AG04450 (cell line): ENCODE results near the gene PCMTD2. TPM values are rescaled to one million over a fixed set of nuclear protein-coding genes. Genes with fewer than 3 reads are reported as not detected.

ENCODE experiments used
- CTCF ChIA-PET: fragments of 300-600, 350-600 bp; formaldehyde crosslinking; extraction: SDS; loops from one replicate; lab custom pipeline; 2022; ENCODE audit warnings: antibody characterized with exemption, inconsistent platforms; lab: Charles Lee
- POLR2A ChIA-PET: fragments of 350-600 bp; formaldehyde crosslinking; extraction: SDS; loops from one replicate; lab custom pipeline; 2021; ENCODE audit warnings: antibody characterized with exemption, inconsistent platforms; lab: Yijun Ruan, JAX
- DNase-seq: peaks from one replicate; pipeline ENCODE4 v3.0.0-alpha.2; 2011; ENCODE audit warnings: low read depth, low spot score
- H3K27ac ChIP-seq: one replicate; pipeline ENCODE4 v1.5.1; 2012; ENCODE audit warnings: low read depth, low read length, control low read depth
- H3K27me3 ChIP-seq: one replicate; pipeline ENCODE4 v1.6.0; 2012; ENCODE audit warnings: low read length; ENCODE audit not compliant: control insufficient read depth, insufficient read depth
- H3K4me3 ChIP-seq: 2 replicates; pipeline ENCODE4 v1.5.1; 2011; ENCODE audit warnings: mild to moderate bottlenecking, low read depth, low read length, control low read depth
- H3K9me3 ChIP-seq: 2 replicates; pipeline ENCODE4 v1.5.1; 2012; ENCODE audit warnings: low read length; ENCODE audit not compliant: control insufficient read depth, insufficient read depth
- polyA plus RNA-seq: library from polyadenylated mRNA; depleted of rRNA; stranded (reverse); fragments of >200 nt; gene quantifications from 2 replicates; pipeline ENCODE4 v1.2.3, GENCODE V29; 2011
- TF ChIP-seq, protein P1 (sequence below): IDR thresholded peaks from 2 replicates; pipeline ENCODE4 v1.5.1; 2011; ENCODE audit warnings: low read depth, low read length, control low read depth, inconsistent platforms

PCMTD2 gene
- polyA plus RNA-seq, 1 experiment: 42.7 TPM

DNA sequence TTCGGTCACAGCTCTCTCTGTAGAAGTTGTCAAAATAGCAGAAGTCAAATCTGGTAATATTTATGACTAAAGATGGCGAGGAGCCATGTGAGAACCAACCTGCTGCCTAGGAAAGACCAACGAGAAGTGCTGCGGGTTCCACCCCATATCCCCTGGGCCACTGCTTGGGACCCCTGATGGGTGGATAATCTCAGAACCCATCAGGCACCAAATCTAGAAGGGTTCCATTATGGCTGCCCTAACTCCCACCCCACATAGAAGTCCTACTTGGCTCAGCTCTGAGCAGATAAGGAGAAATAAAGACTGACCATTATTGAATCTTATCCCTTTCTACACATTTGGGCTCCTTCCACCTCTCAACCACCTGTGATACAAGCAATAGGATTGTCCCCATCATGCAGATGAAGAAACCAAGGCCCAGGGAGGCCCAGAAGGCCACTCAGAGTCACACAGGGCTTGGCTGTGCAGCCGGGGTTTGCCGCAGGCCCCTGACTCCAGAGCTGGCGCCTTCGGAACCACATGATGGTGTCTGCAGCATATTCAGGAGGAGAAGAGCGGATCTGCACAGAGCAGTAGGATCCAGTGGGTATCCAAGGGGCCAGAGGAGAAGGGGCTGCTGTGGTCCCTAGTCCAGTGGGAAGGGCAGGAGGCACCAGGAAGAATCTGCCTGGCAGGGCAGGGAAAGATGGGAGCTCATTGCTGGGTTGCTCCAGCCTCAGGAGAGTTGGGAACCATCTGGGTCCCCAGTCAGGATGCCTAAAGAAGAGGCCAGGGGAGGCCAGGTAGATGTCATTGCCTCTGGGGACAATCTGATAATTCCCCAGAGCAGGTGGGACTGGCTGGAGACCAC lies 9.6 kb upstream of the PCMTD2 start:
- H3K4me3 ChIP-seq: no peak overlapping the region
- CTCF ChIA-PET: no interaction called here
- no peak overlapping the region for H3K27ac ChIP-seq
- no peak for DNase-seq
- POLR2A ChIA-PET: no interaction called here
- H3K27me3 ChIP-seq: peaks cover 60% of the 10 kb centered on the region
- TF ChIP-seq, protein P1, sequence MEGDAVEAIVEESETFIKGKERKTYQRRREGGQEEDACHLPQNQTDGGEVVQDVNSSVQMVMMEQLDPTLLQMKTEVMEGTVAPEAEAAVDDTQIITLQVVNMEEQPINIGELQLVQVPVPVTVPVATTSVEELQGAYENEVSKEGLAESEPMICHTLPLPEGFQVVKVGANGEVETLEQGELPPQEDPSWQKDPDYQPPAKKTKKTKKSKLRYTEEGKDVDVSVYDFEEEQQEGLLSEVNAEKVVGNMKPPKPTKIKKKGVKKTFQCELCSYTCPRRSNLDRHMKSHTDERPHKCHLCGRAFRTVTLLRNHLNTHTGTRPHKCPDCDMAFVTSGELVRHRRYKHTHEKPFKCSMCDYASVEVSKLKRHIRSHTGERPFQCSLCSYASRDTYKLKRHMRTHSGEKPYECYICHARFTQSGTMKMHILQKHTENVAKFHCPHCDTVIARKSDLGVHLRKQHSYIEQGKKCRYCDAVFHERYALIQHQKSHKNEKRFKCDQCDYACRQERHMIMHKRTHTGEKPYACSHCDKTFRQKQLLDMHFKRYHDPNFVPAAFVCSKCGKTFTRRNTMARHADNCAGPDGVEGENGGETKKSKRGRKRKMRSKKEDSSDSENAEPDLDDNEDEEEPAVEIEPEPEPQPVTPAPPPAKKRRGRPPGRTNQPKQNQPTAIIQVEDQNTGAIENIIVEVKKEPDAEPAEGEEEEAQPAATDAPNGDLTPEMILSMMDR: no peak
- no peaks in the 10 kb centered on the region; the same call in 1 of the 2 replicates for H3K9me3 ChIP-seq

DNA sequence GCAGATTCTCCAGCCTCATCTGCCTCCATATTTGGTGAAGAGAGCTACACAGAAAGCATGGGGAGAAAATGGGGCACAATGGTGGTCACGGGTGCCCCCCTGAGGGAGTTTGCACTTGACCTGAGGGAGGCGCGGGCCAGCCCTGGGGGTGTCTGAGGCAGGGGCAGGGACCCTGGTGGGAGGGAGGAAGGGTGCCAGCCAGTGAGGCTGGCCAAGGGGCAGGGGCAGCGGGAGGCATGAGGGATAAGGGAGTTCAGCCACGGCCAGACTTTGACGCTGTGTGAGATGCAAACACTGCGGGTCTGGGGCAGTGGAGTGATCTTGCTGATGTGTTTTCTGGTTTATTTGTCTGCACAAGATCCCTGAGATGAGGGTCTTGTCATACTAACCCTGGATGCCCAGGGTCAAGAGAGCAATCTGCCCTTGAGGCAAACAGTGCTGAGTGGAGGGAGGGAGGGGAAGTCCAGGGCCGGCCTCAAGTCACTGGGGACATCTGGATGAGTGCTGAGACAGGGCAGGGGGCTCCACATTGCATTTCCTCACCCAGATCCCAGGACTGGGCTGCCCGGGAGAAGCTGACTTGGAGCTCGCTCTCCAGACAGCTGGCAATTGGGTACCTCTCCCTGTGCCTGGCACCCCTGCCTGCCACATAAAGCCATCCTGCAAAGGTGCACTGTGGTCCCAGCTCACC lies 8.8 kb upstream of the PCMTD2 start:
- POLR2A ChIA-PET: no interaction called here
- TF ChIP-seq, protein P1: no peak
- no peak overlapping the region for H3K27ac ChIP-seq
- DNase-seq: no peak
- no peak overlapping the region for H3K4me3 ChIP-seq
- CTCF ChIA-PET: no interaction called here
- no peaks in the 10 kb centered on the region; the same call in 1 of the 2 replicates for H3K9me3 ChIP-seq
- H3K27me3 ChIP-seq: peaks cover 61% of the 10 kb centered on the region

DNA sequence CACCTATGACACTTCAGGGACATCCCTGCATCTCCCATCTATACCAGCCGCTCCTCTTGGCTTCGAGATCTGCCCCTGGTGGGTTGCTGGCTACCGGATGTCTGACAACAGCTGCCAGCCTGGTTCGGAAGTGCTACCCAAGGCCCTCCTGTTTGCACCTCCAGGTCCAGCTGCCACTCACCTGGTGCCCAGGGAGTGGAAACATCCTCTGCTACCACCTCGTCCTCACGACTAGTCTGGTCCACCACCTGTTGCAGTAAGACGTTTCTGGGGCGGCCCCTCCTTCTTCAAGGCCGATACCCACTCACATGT lies 8.3 kb upstream of the PCMTD2 start:
- POLR2A ChIA-PET: no interaction called here
- Histone ChIP-seq H3K4me3 (no peak overlapping the region), H3K27ac (no peak overlapping the region), H3K9me3 (no peaks in the 10 kb centered on the region), H3K27me3 (peaks cover 57% of the 10 kb centered on the region)
- TF ChIP-seq, protein P1: no peak
- no peak for DNase-seq
- CTCF ChIA-PET: no interaction called here

- no peaks in the 10 kb centered on the region for H3K9me3 ChIP-seq
- H3K27me3 ChIP-seq: peaks cover 55% of the 10 kb centered on the region
- TF ChIP-seq, protein P1: no peak
- no peak overlapping the region for H3K27ac ChIP-seq
- POLR2A ChIA-PET: no interaction called here
- DNase-seq: no peak
- no peak overlapping the region for H3K4me3 ChIP-seq
- CTCF ChIA-PET: no interaction called here
Observed at GRCh38 chr20:64247970-64248841, 7.3 kb upstream of the PCMTD2 start.
